Pons (tissue), 1 donor: ENCODE measurements around the gene NAV2.
"Not testable (repeated sequence)": the region's sequence is repeated elsewhere in the genome, so short reads cannot be mapped to it uniquely, and the experiment has no call there.

Source experiments
- DNase-seq: peaks from one replicate; pipeline ENCODE4 v3.0.0-alpha.2; 2016; ENCODE audit warnings: low spot score

The NAV2 gene

GRCh38 chr11:19891022-19891421 is 178.4 kb downstream of the NAV2 start:
- no peak for DNase-seq

- no peak for DNase-seq
These were observed 179.8 kb downstream of the NAV2 start for GRCh38 chr11:19892387-19892786.

- DNase-seq = no peak
These were observed 180.2 kb downstream of the NAV2 start for GRCh38 chr11:19892876-19893275.

- DNase-seq = no peak
These were observed 181.8 kb downstream of the NAV2 start for GRCh38 chr11:19894404-19894803.

GRCh38 chr11:19895037-19895436 is 182.4 kb downstream of the NAV2 start:
- DNase-seq = not testable (repeated sequence)

GRCh38 chr11:19895776-19896175 is 183.1 kb downstream of the NAV2 start:
- no peak for DNase-seq

- DNase-seq = peak; percentile 80
These were observed 191.0 kb downstream of the NAV2 start for GRCh38 chr11:19903620-19904069.

GRCh38 chr11:19905280-19905853 is 192.7 kb downstream of the NAV2 start:
- DNase-seq = peak; percentile 47

- no peak for DNase-seq
These were observed 193.5 kb downstream of the NAV2 start for GRCh38 chr11:19906126-19906525.

- no peak for DNase-seq
These were observed 194.5 kb downstream of the NAV2 start for GRCh38 chr11:19907008-19907579.

- no peak for DNase-seq
These were observed 195.2 kb downstream of the NAV2 start for GRCh38 chr11:19907839-19908238.

GRCh38 chr11:19910931-19911330 is 198.3 kb downstream of the NAV2 start:
- DNase-seq = no peak

GRCh38 chr11:19912115-19912957 is 199.7 kb downstream of the NAV2 start:
- no peak for DNase-seq

GRCh38 chr11:19912958-19913892 is 200.6 kb downstream of the NAV2 start:
- DNase-seq = no peak

- DNase-seq = no peak
These were observed 201.2 kb downstream of the NAV2 start for GRCh38 chr11:19913893-19914249.

- no peak for DNase-seq
These were observed 203.2 kb downstream of the NAV2 start for GRCh38 chr11:19915808-19916207.

- no peak for DNase-seq
These were observed 204.4 kb downstream of the NAV2 start for GRCh38 chr11:19917069-19917468.

GRCh38 chr11:19918302-19919049 is 205.8 kb downstream of the NAV2 start:
- no peak for DNase-seq

GRCh38 chr11:19919050-19919561 is 206.5 kb downstream of the NAV2 start:
- DNase-seq = peak; percentile 55

- peak; percentile 78 for DNase-seq
These were observed 208.3 kb downstream of the NAV2 start for GRCh38 chr11:19920982-19921381.
